CD4-positive, alpha-beta T cell treated with Interleukin-17A for 4 hours (primary cell): ENCODE results near the gene CDHR3.
"Not testable (repeated sequence)": the region's sequence is repeated elsewhere in the genome, so short reads cannot be mapped to it uniquely, and the experiment has no call there.

Experiments used
- DNase-seq: peaks from one replicate; pipeline ENCODE4 v3.0.0-alpha.2; 2020; ENCODE audit warnings: mixed read lengths

The CDHR3 gene

GRCh38 chr7:105963038-105963667, at the start of gene CDHR3:
Gene CDHR3 (plus strand): TSS chr7:105963264. CDS start chr7:105963319, 55 bp downstream.
- DNase-seq, result no peak

DNA sequence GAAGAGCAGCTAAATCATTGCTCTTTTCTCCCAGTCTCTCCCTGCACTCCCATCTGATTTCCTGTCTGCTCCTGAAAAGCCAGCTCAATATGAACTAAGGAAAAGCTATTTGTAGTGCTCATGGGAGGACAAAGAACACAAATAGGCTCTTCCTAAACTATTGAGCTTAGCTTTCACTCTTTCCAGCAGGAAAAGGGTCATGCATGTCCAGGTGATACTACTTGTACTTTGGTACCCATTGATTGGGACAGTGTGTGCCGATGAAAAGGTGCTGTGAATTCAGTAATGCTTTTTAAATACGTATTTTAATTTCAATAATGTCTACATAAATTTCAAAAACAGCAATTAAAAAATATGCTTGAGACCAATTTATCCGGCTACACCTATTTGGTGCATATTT, 49.1 kb upstream of the CDHR3 start:
- no peak for DNase-seq

GRCh38 chr7:105916603-105917002, 46.5 kb upstream of the CDHR3 start:
- DNase-seq, result no peak

DNA sequence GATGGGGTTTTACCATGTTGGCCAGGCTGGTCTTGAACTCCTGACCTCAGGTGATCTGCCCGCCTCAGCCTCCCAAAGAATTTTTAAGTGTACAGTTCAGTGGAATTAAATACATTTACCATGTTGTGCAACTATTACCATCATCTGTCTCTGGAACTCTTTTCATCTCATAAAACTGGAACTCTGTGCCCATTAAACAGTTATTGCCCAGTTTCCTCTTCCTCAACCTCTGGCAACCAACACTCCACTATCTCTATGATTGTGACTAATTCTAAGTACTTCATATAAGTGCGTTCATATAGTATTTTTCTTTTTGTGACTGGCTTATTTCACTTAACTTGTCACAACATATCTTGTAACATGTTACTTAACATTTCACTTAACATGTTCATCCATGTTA, 45.4 kb upstream of the CDHR3 start:
- no peak for DNase-seq

DNA sequence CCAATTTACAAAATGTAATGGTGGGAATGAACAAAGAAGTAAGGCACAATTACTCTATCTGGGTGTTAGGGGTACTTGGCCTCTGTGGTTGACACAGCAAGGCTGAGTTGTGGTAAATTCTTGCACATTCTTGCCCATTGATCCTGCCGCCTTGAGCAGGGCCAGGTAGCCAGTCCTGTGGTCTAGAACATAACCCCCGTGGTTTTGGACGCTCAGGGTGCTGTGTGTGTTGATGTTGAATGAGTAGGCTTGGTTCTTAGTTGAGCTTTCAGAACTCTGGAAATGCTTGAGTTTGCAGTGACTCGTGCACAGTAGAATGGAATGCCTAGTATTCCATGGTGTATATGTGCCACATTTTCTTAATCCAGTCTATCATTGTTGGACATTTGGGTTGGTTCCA, 42.3 kb upstream of the CDHR3 start:
- no peak for DNase-seq

- peak; percentile 26 for DNase-seq
Observed at GRCh38 chr7:105924945-105925344, 38.1 kb upstream of the CDHR3 start.

DNA sequence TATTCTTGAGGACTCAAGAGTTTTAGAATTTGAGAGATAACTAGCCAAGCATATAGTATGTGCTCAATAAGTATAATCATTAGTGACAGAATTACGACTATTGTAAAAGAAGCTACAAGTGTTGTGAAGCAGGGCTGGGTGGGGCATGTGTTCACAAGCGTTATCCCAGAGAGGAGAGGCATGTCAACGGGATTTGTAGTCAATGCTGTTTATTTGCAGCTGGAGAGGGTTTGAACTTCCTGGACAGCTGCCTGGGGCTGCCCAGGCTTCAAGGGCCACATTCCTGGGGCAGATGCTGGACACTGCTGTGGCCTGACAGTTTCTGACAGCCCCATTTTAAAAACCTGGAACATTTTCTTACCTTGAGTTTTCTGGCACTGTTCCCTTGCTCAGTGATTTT, 36.9 kb upstream of the CDHR3 start:
- no peak for DNase-seq

DNA sequence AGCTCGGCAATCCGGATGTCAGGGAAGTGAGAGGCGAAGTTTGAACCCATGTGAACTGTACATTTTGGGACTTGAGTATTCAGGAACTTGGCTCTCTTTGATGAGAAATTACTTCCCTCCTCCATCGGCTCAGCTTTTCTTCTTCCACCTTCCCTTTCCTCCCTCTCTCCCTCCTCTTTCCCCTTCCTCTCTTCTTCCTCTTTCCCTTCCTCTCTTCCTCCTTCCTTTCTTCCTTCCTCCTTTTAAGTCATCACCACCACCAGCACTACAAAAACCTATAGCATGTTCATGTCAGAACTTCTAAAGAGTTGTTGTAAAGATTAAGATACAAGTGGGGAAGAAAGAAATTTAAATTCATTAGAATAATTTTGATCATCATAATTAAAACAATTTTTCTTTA, 31.9 kb upstream of the CDHR3 start:
- DNase-seq, result no peak

- DNase-seq, result no peak
Observed at GRCh38 chr7:105932835-105933477, 30.1 kb upstream of the CDHR3 start.

DNA sequence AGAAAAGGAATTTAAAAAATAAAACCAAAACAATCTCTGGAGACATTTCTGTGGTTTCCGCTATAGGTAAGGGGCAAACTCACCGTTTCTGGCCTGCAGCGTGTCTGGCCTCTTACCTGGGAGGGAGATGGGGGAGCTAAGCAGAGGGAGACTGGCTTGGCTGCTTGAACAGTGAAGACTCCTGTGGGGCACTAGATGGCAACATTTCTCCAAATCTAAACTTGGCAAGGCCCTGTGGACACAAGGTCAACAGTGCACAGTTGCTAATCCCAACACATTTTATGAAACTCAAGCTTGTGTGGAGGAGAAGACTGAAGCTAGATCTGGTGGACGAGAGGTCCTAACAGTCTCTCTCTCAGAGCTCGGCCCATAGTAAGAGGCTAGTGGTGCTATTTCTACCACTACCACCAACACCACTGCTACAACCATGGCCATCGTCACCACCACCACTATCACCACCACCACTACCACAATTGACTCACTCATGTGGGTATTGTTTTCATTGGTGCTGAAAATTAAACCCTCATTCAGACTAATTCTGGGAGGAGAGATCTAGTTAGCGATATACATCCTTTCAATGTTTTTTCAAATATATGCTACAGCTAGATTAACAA, 28.4 kb upstream of the CDHR3 start:
- peak; percentile 15 for DNase-seq

- no peak for DNase-seq
Observed at GRCh38 chr7:105935250-105935649, 27.8 kb upstream of the CDHR3 start.

GRCh38 chr7:105937411-105937810, 25.7 kb upstream of the CDHR3 start:
- DNase-seq, result no peak

- no peak for DNase-seq
Observed at GRCh38 chr7:105940109-105940508, 23.0 kb upstream of the CDHR3 start.

GRCh38 chr7:105941596-105941995, 21.5 kb upstream of the CDHR3 start:
- no peak for DNase-seq

GRCh38 chr7:105943486-105943885, 19.6 kb upstream of the CDHR3 start:
- no peak for DNase-seq

GRCh38 chr7:105945848-105946247, 17.2 kb upstream of the CDHR3 start:
- DNase-seq, result no peak

DNA sequence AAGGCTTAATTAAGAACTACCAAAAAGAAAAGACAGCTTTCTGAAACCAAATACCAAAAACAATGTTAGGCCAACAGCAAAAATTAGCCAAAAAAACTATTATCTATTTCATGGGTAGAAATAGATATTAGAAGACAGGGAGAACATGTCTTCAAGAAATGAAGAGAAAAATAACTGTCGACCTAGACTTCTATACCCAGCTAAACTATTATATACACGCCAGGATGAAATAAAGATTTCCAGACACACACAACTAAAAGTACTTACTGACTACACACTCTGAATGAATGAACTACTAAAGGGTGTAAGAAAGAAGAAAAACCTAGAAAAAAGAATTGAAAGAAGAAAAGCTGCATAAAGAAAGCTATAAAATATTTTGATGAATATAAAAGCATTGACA, 11.5 kb upstream of the CDHR3 start:
- no peak for DNase-seq

GRCh38 chr7:105952917-105953595, 10.0 kb upstream of the CDHR3 start:
- DNase-seq, result no peak

GRCh38 chr7:105954711-105955110, 8.4 kb upstream of the CDHR3 start:
- DNase-seq, result no peak

DNA sequence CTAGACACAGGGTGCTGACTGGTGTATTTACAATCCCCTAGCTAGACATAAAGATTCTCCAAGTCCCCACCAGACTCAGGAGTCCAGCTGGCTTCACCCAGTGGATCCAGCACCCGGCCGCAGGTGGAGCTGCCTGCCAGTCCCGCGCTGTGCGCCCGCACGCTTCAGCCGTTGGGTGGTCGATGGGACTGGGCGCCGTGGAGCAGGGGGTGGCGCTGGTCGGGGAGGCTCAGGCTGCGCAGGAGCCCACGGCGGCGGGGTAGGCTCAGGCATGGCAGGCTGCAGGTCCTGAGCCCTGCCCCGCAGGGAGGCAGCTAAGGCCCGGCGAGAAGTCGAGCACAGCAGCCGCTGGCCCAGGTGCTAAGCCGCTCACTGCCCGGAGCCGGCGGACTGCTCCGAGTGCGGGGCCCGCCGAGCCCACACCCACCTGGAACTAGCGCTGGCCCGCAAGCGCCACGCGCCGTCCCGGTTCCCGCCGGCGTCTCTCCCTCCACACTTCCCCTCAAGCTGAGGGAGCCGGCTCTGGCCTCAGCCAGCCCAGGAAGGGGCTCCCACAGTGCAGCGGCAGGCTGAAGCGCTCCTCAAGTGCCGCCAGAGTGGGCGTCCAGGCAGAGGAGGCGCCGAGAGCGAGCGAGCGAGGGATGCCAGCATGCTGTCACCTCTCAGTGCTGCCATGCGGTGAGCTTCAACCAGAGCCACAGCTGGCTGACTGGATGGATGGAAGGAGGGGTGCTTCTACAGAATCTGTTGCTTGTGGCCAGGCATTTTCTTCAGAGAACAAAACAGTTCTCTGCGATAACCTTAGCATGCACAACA, 7.2 kb upstream of the CDHR3 start:
- not testable (repeated sequence) for DNase-seq

- no peak for DNase-seq
Observed at GRCh38 chr7:105958012-105958411, 5.1 kb upstream of the CDHR3 start.

DNA sequence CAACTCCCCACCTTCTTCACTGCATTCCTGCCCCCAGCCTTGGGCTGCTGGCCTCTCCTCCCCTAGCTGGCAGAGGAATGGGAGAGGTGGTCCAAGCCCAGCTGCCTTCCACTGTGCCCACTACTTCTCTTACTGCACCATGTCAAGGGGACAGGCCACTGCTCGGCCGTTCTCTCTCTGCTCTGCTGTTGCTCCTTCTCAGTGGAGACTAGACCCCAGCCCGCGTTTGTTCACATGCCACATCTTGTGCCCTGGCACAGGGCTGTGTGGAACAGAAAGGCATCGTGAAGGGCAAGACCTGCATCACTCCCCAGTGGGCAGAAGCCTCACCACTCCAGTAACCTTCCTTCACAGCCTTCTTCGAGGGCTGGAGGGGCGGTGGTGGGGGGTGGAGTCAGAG, 711 bp upstream of the CDHR3 start:
- DNase-seq, result no peak

DNA sequence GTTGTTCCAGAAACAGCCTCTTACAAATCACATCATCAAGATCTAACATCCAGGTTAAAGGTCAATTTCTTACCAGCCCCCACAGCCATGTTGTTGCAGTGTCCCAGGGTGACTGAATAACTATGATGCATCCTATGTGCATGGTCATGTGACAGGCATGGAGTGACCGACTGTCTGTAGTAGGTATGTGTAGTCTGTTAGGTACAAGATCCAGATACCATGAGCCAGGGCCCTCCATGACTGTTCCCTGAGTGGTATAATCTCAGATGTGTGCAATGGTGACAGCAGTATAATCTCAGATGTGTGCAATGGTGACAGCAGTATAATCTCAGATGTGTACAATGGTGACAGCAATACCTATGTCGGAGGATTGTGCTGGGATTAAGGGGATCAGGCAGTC, 8.8 kb downstream of the CDHR3 start:
- no peak for DNase-seq
